Calu3 (cell line): ENCODE measurements around the gene CROCC2. TPM values are rescaled to one million over a fixed set of nuclear protein-coding genes. Genes with fewer than 3 reads are reported as not detected.

Experiments
- BruUV-seq: library from RNA; stranded (reverse); fragments of 400-500 nt; replicated peaks from 2 replicates; lab custom pipeline; 2021; lab: Mats Ljungman, UMichigan
- CTCF ChIA-PET: fragments of 300-600 bp; sonication (Branson Sonifier 250); formaldehyde crosslinking; loops from one replicate; lab custom pipeline; 2022; ENCODE audit warnings: antibody characterized with exemption; lab: Charles Lee
- DNase-seq: peaks from one replicate; pipeline ENCODE4 v3.0.0; 2022
- H3K27ac Mint-ChIP-seq: one replicate; pipeline ENCODE4 v1.8.0; 2022; ENCODE audit warnings: mixed read lengths; ENCODE audit not compliant: unreplicated experiment
- H3K27me3 Mint-ChIP-seq: one replicate; pipeline ENCODE4 v1.8.0; 2022; ENCODE audit warnings: mixed read lengths; ENCODE audit not compliant: unreplicated experiment
- H3K36me3 Mint-ChIP-seq: one replicate; pipeline ENCODE4 v1.8.0; 2022; ENCODE audit warnings: mild to moderate bottlenecking, moderate library complexity, mixed read lengths; ENCODE audit not compliant: insufficient read depth, unreplicated experiment
- H3K4me1 Mint-ChIP-seq: one replicate; pipeline ENCODE4 v1.8.0; 2022; ENCODE audit warnings: mild to moderate bottlenecking, low read depth, mixed read lengths; ENCODE audit not compliant: unreplicated experiment
- H3K4me3 Mint-ChIP-seq: one replicate; pipeline ENCODE4 v1.8.0; 2022; ENCODE audit warnings: mild to moderate bottlenecking, low read depth, moderate library complexity, mixed read lengths; ENCODE audit not compliant: unreplicated experiment
- H3K9me3 Mint-ChIP-seq: one replicate; pipeline ENCODE4 v1.8.0; 2022; ENCODE audit warnings: low read depth, mixed read lengths; ENCODE audit not compliant: unreplicated experiment
- CTCF ChIP-seq: fragments of 200-600 bp; IDR thresholded peaks from one replicate; pipeline ENCODE4 v1.8.0; 2022; ENCODE audit warnings: antibody characterized with exemption; ENCODE audit not compliant: unreplicated experiment
- intact Hi-C: fragments of 100-400 bp; cut with micrococcal nuclease; formaldehyde crosslinking; loops from one replicate; pipeline ENCODE4 v1.10.0; 2022; ENCODE audit not compliant: unreplicated experiment
- total RNA-seq: library from RNA; stranded (reverse); gene quantifications from 2 replicates; pipeline ENCODE4 v1.2.3, GENCODE V29; 2022

Gene CROCC2
- total RNA-seq, 1 experiment from 2014 or later = not detected

GRCh38 chr2:240886678-240887609 lies 19.2 kb upstream of the CROCC2 start:
- no TSS peak for BruUV-seq
- no peaks in the 10 kb centered on the region for H3K9me3 Mint-ChIP-seq
- peaks cover 23% of the 10 kb centered on the region for H3K27me3 Mint-ChIP-seq
- H3K27ac Mint-ChIP-seq = no peak overlapping the region
- TF ChIP-seq CTCF = no peak
- no peak for DNase-seq
- intact Hi-C loops = no loop called here
- H3K4me3 Mint-ChIP-seq = no peak overlapping the region
- no peaks in the 10 kb centered on the region for H3K4me1 Mint-ChIP-seq
- CTCF ChIA-PET = interaction anchor here (0.5 kb wide), 1 partner anchor 197 kb away, joined by 4 read pairs; no protein-coding TSS in a partner anchor
- H3K36me3 Mint-ChIP-seq = no peaks in the 10 kb centered on the region

GRCh38 chr2:240887631-240888030 lies 18.5 kb upstream of the CROCC2 start:
- intact Hi-C loops = no loop called here
- H3K9me3 Mint-ChIP-seq = no peaks in the 10 kb centered on the region
- H3K4me1 Mint-ChIP-seq = no peaks in the 10 kb centered on the region
- BruUV-seq = no TSS peak
- CTCF ChIA-PET = interaction anchor here (0.5 kb wide), 1 partner anchor 197 kb away, joined by 4 read pairs; no protein-coding TSS in a partner anchor
- no peaks in the 10 kb centered on the region for H3K36me3 Mint-ChIP-seq
- TF ChIP-seq CTCF = no peak
- no peak overlapping the region for H3K4me3 Mint-ChIP-seq
- peaks cover 23% of the 10 kb centered on the region for H3K27me3 Mint-ChIP-seq
- no peak overlapping the region for H3K27ac Mint-ChIP-seq
- DNase-seq = no peak

GRCh38 chr2:240888130-240888889 lies 17.8 kb upstream of the CROCC2 start:
- DNase-seq = no peak
- TF ChIP-seq CTCF = no peak
- H3K4me1 Mint-ChIP-seq = peaks cover 1% of the 10 kb centered on the region
- H3K4me3 Mint-ChIP-seq = no peak overlapping the region
- CTCF ChIA-PET = no interaction called here
- intact Hi-C loops = no loop called here
- peaks cover 1% of the 10 kb centered on the region for H3K36me3 Mint-ChIP-seq
- H3K27ac Mint-ChIP-seq = no peak overlapping the region
- H3K27me3 Mint-ChIP-seq = peaks cover 17% of the 10 kb centered on the region
- no peaks in the 10 kb centered on the region for H3K9me3 Mint-ChIP-seq
- no TSS peak for BruUV-seq

GRCh38 chr2:240888890-240889573 lies 17.1 kb upstream of the CROCC2 start:
- intact Hi-C loops = no loop called here
- BruUV-seq = no TSS peak
- no peak for TF ChIP-seq CTCF
- Mint-ChIP-seq H3K9me3 (no peaks in the 10 kb centered on the region), H3K36me3 (peaks cover 8% of the 10 kb centered on the region), H3K4me1 (peaks cover 8% of the 10 kb centered on the region), H3K4me3 (no peak overlapping the region), H3K27ac (no peak overlapping the region), H3K27me3 (peaks cover 10% of the 10 kb centered on the region)
- no peak for DNase-seq
- CTCF ChIA-PET = no interaction called here
